GM10266 (cell line): ENCODE data around the gene BRD4.
A peak's percentile ranks its signal among the peaks of the same experiment; 100 is the strongest.
"Not testable (repeated sequence)": the region's sequence is repeated elsewhere in the genome, so short reads cannot be mapped to it uniquely, and the experiment has no call there.

Experiments
- DNase-seq: peaks from one replicate; pipeline ENCODE4 v3.0.0; 2012; ENCODE audit errors: extremely low spot score
- TF ChIP-seq, protein P1 (sequence below): IDR thresholded peaks from 2 replicates; pipeline ENCODE4 v1.5.1; 2012; ENCODE audit warnings: mild to moderate bottlenecking, low read depth; ENCODE audit not compliant: control insufficient read depth, insufficient read depth; ENCODE audit errors: missing control alignments

The BRD4 gene

GRCh38 chr19:15369594-15369891, 37.2 kb upstream of the BRD4 start:
- DNase-seq = no peak
- TF ChIP-seq, protein P1, sequence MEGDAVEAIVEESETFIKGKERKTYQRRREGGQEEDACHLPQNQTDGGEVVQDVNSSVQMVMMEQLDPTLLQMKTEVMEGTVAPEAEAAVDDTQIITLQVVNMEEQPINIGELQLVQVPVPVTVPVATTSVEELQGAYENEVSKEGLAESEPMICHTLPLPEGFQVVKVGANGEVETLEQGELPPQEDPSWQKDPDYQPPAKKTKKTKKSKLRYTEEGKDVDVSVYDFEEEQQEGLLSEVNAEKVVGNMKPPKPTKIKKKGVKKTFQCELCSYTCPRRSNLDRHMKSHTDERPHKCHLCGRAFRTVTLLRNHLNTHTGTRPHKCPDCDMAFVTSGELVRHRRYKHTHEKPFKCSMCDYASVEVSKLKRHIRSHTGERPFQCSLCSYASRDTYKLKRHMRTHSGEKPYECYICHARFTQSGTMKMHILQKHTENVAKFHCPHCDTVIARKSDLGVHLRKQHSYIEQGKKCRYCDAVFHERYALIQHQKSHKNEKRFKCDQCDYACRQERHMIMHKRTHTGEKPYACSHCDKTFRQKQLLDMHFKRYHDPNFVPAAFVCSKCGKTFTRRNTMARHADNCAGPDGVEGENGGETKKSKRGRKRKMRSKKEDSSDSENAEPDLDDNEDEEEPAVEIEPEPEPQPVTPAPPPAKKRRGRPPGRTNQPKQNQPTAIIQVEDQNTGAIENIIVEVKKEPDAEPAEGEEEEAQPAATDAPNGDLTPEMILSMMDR = no peak

- peak; percentile 18 for DNase-seq
- TF ChIP-seq, protein P1 = no peak
Measured at GRCh38 chr19:15368798-15369593, 36.7 kb upstream of the BRD4 start.

- no peak for DNase-seq
- TF ChIP-seq, protein P1 = no peak
Measured at GRCh38 chr19:15368051-15368632, 35.8 kb upstream of the BRD4 start.

DNA sequence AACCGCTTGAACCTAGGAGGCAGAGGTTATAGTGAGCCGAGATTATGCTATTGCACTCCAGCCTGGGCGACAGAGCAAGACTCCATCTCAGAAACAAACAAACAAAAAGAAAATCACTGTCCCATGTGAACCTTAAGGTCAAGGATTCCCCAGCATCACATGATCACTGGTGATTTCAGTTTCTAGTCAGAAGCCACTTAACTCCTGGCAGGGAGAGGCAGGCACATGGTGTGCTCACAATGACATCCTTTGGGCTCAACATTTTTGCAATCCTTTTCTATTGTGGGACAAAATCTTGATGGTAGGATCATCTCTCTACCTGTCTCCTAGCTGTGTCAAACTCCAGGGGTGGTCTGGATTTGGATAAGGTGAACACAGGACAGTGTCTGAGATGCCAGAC, 35.1 kb upstream of the BRD4 start:
- TF ChIP-seq, protein P1 = no peak
- DNase-seq = peak; percentile 36

DNA sequence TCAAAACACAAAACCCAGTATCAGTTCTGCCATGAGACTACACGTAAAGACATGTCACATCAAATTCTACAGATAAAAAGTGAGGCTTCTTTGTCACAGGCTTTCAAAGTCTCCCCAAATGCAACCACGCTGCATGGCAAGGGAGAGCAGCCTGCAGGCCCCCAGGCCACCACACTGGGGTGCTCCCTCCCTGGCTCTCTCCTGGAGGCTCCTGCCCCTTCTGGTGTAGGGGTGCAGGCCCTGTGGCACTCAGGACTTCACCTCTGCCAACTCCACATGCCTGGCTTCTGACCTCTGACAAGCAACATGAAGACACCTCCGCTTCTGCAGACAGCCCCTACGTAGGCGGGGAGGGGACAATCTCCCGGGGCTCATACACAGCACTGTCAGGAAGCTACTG, 32.9 kb upstream of the BRD4 start:
- TF ChIP-seq, protein P1 = no peak
- DNase-seq = peak; percentile 29

GRCh38 chr19:15363791-15364190, 31.5 kb upstream of the BRD4 start:
- DNase-seq = not testable (repeated sequence)

GRCh38 chr19:15363048-15363447, 30.7 kb upstream of the BRD4 start:
- DNase-seq = not testable (repeated sequence)

DNA sequence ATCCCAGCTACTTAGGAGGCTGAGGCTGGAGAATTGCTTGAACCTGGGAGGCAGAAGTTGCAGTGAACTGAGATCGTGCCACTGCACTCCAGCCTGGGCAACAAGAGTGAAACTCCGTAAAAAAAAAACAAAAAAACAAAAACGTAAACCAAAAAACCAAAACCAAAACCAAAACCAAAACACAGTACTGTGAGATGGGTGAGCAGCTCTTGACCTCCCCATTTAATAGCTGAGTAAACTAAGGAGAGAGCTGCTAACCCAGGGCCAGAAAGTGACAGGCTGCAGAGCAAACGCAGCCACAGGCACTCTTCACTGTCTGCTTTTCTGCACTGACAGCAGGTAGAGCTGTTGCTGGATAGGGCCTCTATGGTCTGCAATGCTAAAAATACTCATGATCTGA, 27.7 kb upstream of the BRD4 start:
- DNase-seq = peak; percentile 55

DNA sequence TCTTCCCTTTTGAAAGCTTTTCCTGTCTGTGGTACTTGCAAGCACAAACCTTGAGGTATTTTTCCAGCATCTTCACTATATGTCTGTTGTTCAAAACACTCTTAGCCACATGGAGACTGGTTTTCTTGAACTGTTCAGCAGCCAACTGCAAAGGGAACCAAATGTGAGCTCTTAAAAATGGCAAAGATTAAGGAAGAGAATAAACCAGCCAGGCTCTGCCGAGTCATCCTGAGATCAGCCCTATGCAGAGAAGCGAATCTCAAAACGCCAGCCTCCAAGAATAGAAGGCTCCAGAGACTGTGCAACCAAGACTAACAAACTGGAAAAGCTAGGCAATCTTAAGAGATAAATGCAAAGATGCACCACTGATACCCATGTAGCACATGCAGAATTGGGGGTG, 26.6 kb upstream of the BRD4 start:
- DNase-seq = no peak
- TF ChIP-seq, protein P1 = no peak
